Measurements from ENCODE around the gene ARHGAP24. TPM values are rescaled to one million over a fixed set of nuclear protein-coding genes. Genes with fewer than 3 reads are reported as not detected.
"Not testable (repeated sequence)": the region's sequence is repeated elsewhere in the genome, so short reads cannot be mapped to it uniquely, and the experiment has no call there.

Gene ARHGAP24
- total RNA-seq, 2 donors from 2014 or later = 0.40 TPM; not detected in 1

- no peaks in the 10 kb centered on the region for H3K27me3 Mint-ChIP-seq
- no peak overlapping the region for H3K4me3 Mint-ChIP-seq
- no peaks in the 10 kb centered on the region for H3K9me3 Mint-ChIP-seq
- H3K4me1 Mint-ChIP-seq = no peaks in the 10 kb centered on the region
- no peak for ATAC-seq (replicated peaks)
- H3K27ac Mint-ChIP-seq = no peak overlapping the region
- H3K36me3 Mint-ChIP-seq (ENCODE audit: low read depth) = no peaks in the 10 kb centered on the region
Observed at GRCh38 chr4:85656759-85657505, 182.0 kb downstream of the ARHGAP24 start.

GRCh38 chr4:85658766-85659439, 184.0 kb downstream of the ARHGAP24 start:
- no peaks in the 10 kb centered on the region for H3K36me3 Mint-ChIP-seq (ENCODE audit: low read depth)
- no peak overlapping the region for H3K4me3 Mint-ChIP-seq
- no peaks in the 10 kb centered on the region for H3K27me3 Mint-ChIP-seq
- H3K9me3 Mint-ChIP-seq = no peaks in the 10 kb centered on the region
- ATAC-seq (replicated peaks) = no peak
- H3K27ac Mint-ChIP-seq = no peak overlapping the region
- H3K4me1 Mint-ChIP-seq = no peaks in the 10 kb centered on the region

GRCh38 chr4:85659610-85660218, 184.8 kb downstream of the ARHGAP24 start:
- no peak for ATAC-seq (replicated peaks)
- Mint-ChIP-seq H3K27me3 (no peaks in the 10 kb centered on the region), H3K36me3 (ENCODE audit: low read depth) (no peaks in the 10 kb centered on the region), H3K9me3 (no peaks in the 10 kb centered on the region), H3K4me1 (no peaks in the 10 kb centered on the region), H3K4me3 (no peak overlapping the region), H3K27ac (no peak overlapping the region)

- not testable (repeated sequence) for H3K27ac Mint-ChIP-seq, H3K27me3 Mint-ChIP-seq
Observed at GRCh38 chr4:85666625-85667024, 191.7 kb downstream of the ARHGAP24 start.

GRCh38 chr4:85669204-85669603, 194.3 kb downstream of the ARHGAP24 start:
- Mint-ChIP-seq H3K4me3 (no peak overlapping the region), H3K27me3 (no peaks in the 10 kb centered on the region), H3K27ac (no peak overlapping the region), H3K9me3 (peaks cover 4% of the 10 kb centered on the region), H3K36me3 (ENCODE audit: low read depth) (no peaks in the 10 kb centered on the region), H3K4me1 (no peaks in the 10 kb centered on the region)
- ATAC-seq (replicated peaks) = no peak

More at GRCh38 chr4:85666625-85667024, 191.7 kb downstream of the ARHGAP24 start:
- H3K4me1 Mint-ChIP-seq; H3K4me3 Mint-ChIP-seq; H3K36me3 Mint-ChIP-seq (ENCODE audit: low read depth); H3K9me3 Mint-ChIP-seq; ATAC-seq (replicated peaks): not testable (repeated sequence)

GRCh38 chr4:85669992-85670548, 195.1 kb downstream of the ARHGAP24 start:
- Mint-ChIP-seq H3K4me3 (no peak overlapping the region), H3K27me3 (no peaks in the 10 kb centered on the region), H3K9me3 (peaks cover 4% of the 10 kb centered on the region), H3K4me1 (no peaks in the 10 kb centered on the region), H3K36me3 (ENCODE audit: low read depth) (no peaks in the 10 kb centered on the region), H3K27ac (no peak overlapping the region)
- ATAC-seq (replicated peaks) = no peak

- no peaks in the 10 kb centered on the region for H3K27me3 Mint-ChIP-seq
- no peak overlapping the region for H3K27ac Mint-ChIP-seq
- no peaks in the 10 kb centered on the region for H3K36me3 Mint-ChIP-seq (ENCODE audit: low read depth)
- H3K9me3 Mint-ChIP-seq = peaks cover 4% of the 10 kb centered on the region
- ATAC-seq (replicated peaks) = no peak
- H3K4me3 Mint-ChIP-seq = no peak overlapping the region
- H3K4me1 Mint-ChIP-seq = no peaks in the 10 kb centered on the region
Observed at GRCh38 chr4:85671120-85671519, 196.2 kb downstream of the ARHGAP24 start.

GRCh38 chr4:85672116-85672515, 197.2 kb downstream of the ARHGAP24 start:
- Mint-ChIP-seq H3K9me3 (peaks cover 7% of the 10 kb centered on the region), H3K36me3 (ENCODE audit: low read depth) (no peaks in the 10 kb centered on the region), H3K27me3 (no peaks in the 10 kb centered on the region)

GRCh38 chr4:85672959-85673358, 198.0 kb downstream of the ARHGAP24 start:
- no peak for ATAC-seq (replicated peaks)
- Mint-ChIP-seq H3K4me3 (no peak overlapping the region), H3K9me3 (peaks cover 4% of the 10 kb centered on the region), H3K36me3 (ENCODE audit: low read depth) (no peaks in the 10 kb centered on the region), H3K27me3 (no peaks in the 10 kb centered on the region), H3K27ac (no peak overlapping the region), H3K4me1 (no peaks in the 10 kb centered on the region)

More at GRCh38 chr4:85672116-85672515, 197.2 kb downstream of the ARHGAP24 start:
- no peak overlapping the region for H3K4me3 Mint-ChIP-seq
- H3K4me1 Mint-ChIP-seq = no peaks in the 10 kb centered on the region
- H3K27ac Mint-ChIP-seq = no peak overlapping the region
- ATAC-seq (replicated peaks) = no peak

GRCh38 chr4:85673540-85673939, 198.6 kb downstream of the ARHGAP24 start:
- ATAC-seq (replicated peaks) = no peak
- H3K36me3 Mint-ChIP-seq (ENCODE audit: low read depth) = no peaks in the 10 kb centered on the region
- no peaks in the 10 kb centered on the region for H3K4me1 Mint-ChIP-seq
- no peak overlapping the region for H3K4me3 Mint-ChIP-seq
- H3K9me3 Mint-ChIP-seq = peaks cover 4% of the 10 kb centered on the region
- H3K27me3 Mint-ChIP-seq = no peaks in the 10 kb centered on the region
- no peak overlapping the region for H3K27ac Mint-ChIP-seq

GRCh38 chr4:85675076-85676049, 200.4 kb downstream of the ARHGAP24 start:
- H3K4me1 Mint-ChIP-seq = no peaks in the 10 kb centered on the region
- H3K27ac Mint-ChIP-seq = no peak overlapping the region
- no peak overlapping the region for H3K4me3 Mint-ChIP-seq
- H3K27me3 Mint-ChIP-seq = no peaks in the 10 kb centered on the region
- H3K36me3 Mint-ChIP-seq (ENCODE audit: low read depth) = no peaks in the 10 kb centered on the region
- peaks cover 9% of the 10 kb centered on the region for H3K9me3 Mint-ChIP-seq
- no peak for ATAC-seq (replicated peaks)

- Mint-ChIP-seq H3K9me3 (peaks cover 9% of the 10 kb centered on the region), H3K27me3 (no peaks in the 10 kb centered on the region), H3K36me3 (ENCODE audit: low read depth) (no peaks in the 10 kb centered on the region), H3K27ac (no peak overlapping the region), H3K4me1 (no peaks in the 10 kb centered on the region), H3K4me3 (no peak overlapping the region)
- no peak for ATAC-seq (replicated peaks)
Observed at GRCh38 chr4:85676050-85676425, 201.1 kb downstream of the ARHGAP24 start.

GRCh38 chr4:85676850-85677590, 202.1 kb downstream of the ARHGAP24 start:
- Mint-ChIP-seq H3K4me1 (no peaks in the 10 kb centered on the region), H3K27me3 (no peaks in the 10 kb centered on the region), H3K4me3 (no peak overlapping the region), H3K27ac (no peak overlapping the region), H3K9me3 (peaks cover 9% of the 10 kb centered on the region), H3K36me3 (ENCODE audit: low read depth) (no peaks in the 10 kb centered on the region)
- ATAC-seq (replicated peaks) = no peak
